A549 (cell line): ENCODE data around the gene NPEPPS. TPM values are rescaled to one million over a fixed set of nuclear protein-coding genes. Genes with fewer than 3 reads are reported as not detected.
"Not testable (repeated sequence)": the region's sequence is repeated elsewhere in the genome, so short reads cannot be mapped to it uniquely, and the experiment has no call there.

Source experiments
- ATAC-seq, 2 experiments: fragments of 200-7000 bp in 1 of 2; fragments of >200 bp in 1 of 2; cut with Nextera tagmentation in 1 of 2; cut with Tn5 transposase in 1 of 2; 3 replicates each; pipeline versions ENCODE4 v1.8.0 to v1.9.1; 2018 to 2020; ENCODE audit warnings: mild to moderate bottlenecking in 1 of 2, moderate library complexity in 1 of 2
- CTCF ChIA-PET: fragments of 300-600 bp; sonication (Branson Sonifier 250); formaldehyde crosslinking; extraction: SDS; loops from one replicate; lab custom pipeline; 2021; ENCODE audit warnings: antibody characterized with exemption, inconsistent platforms; lab: Yijun Ruan, JAX
- POLR2A ChIA-PET: fragments of 350-600 bp; formaldehyde crosslinking; extraction: SDS; loops from one replicate; lab custom pipeline; 2021; ENCODE audit warnings: antibody characterized with exemption, inconsistent platforms; lab: Yijun Ruan, JAX
- DNase-seq, 2 experiments: peaks; one replicate each; pipeline versions ENCODE4 v3.0.0 to v3.0.0-alpha.2; 2011 to 2016; ENCODE audit warnings: low read depth in 1 of 2, low spot score in 1 of 2
- FAIRE-seq: peaks from 2 replicates; lab custom pipeline; 2011; peaks lifted over from hg19 to GRCh38; lab: Jason Lieb, UNC
- H3K27ac ChIP-seq, 2 experiments: fragments of >200 bp; sonication (Bioruptor Twin); formaldehyde crosslinking; 3 replicates each; pipeline ENCODE4 v1.5.1; 2016 to 2017
- H3K4me1 ChIP-seq: fragments of >200 bp; sonication (Bioruptor Twin); formaldehyde crosslinking; 3 replicates; pipeline ENCODE4 v1.6.1; 2016
- H3K4me2 ChIP-seq: fragments of >200 bp; sonication (Bioruptor Twin); formaldehyde crosslinking; 3 replicates; pipeline ENCODE4 v1.6.1; 2016
- H3K4me3 ChIP-seq: fragments of >200 bp; sonication (Bioruptor Twin); formaldehyde crosslinking; 3 replicates; pipeline ENCODE4 v1.5.1; 2016
- H3K9me3 ChIP-seq: fragments of >200 bp; sonication (Bioruptor Twin); formaldehyde crosslinking; 3 replicates; pipeline ENCODE4 v1.6.1; 2016
- CBX8 ChIP-seq: fragments of 200-600 bp; sonication (generic); IDR thresholded peaks from 2 replicates; pipeline ENCODE4 v1.6.1; 2016
- CEBPB ChIP-seq, 2 experiments: fragments of >200 bp in 1 of 2; sonication (Bioruptor Twin) in 1 of 2; formaldehyde crosslinking in 1 of 2; IDR thresholded peaks; 2 replicates each; pipeline ENCODE4 v1.6.1; 2012 to 2016
- CHD2 ChIP-seq: fragments of 150-350 bp; IDR thresholded peaks from 2 replicates; pipeline ENCODE4 v1.6.1; 2014; ENCODE audit warnings: low read length; ENCODE audit not compliant: partially characterized antibody
- CHD4 ChIP-seq: fragments of 200-600 bp; sonication (generic); IDR thresholded peaks from 2 replicates; pipeline ENCODE4 v1.6.1; 2016; ENCODE audit warnings: antibody characterized with exemption, mild to moderate bottlenecking, borderline replicate concordance
- CTCF ChIP-seq: fragments of >200 bp; sonication (Bioruptor Twin); formaldehyde crosslinking; IDR thresholded peaks from 3 replicates; pipeline ENCODE4 v1.5.1; 2016
- FOSB ChIP-seq: fragments of 250-450 bp; sonication (Bioruptor Pico); IDR thresholded peaks from 2 replicates; pipeline ENCODE4 v1.5.0; 2020; ENCODE audit warnings: mild to moderate bottlenecking, moderate library complexity
- HDAC2 ChIP-seq: fragments of 200-600 bp; sonication (generic); IDR thresholded peaks from 2 replicates; pipeline ENCODE4 v1.6.1; 2016
- HOXB13 ChIP-seq: fragments of 250-450 bp; sonication (Bioruptor Pico); IDR thresholded peaks from 2 replicates; pipeline ENCODE4 v1.5.0; 2020; ENCODE audit warnings: low read depth, mild to moderate bottlenecking, moderate library complexity
- NFE2L2 ChIP-seq: fragments of 150-350 bp; conservative IDR thresholded peaks from 2 replicates; pipeline ENCODE4 v1.6.1; 2014; ENCODE audit warnings: low read length
- PBX3 ChIP-seq: IDR thresholded peaks from 2 replicates; pipeline ENCODE4 v1.6.1; 2012
- POLR2A ChIP-seq: IDR thresholded peaks from 2 replicates; pipeline ENCODE4 v1.6.1; 2012; ENCODE audit warnings: mild to moderate bottlenecking, low read length
- RCOR1 ChIP-seq: fragments of 150-350 bp; IDR thresholded peaks from 2 replicates; pipeline ENCODE4 v1.6.1; 2014; ENCODE audit warnings: antibody characterized with exemption, low read length, low read depth
- RNF2 ChIP-seq: fragments of 200-600 bp; sonication (generic); IDR thresholded peaks from 2 replicates; pipeline ENCODE4 v1.6.1; 2016; ENCODE audit warnings: low read depth, mild to moderate bottlenecking, antibody characterized with exemption, moderate library complexity, borderline replicate concordance
- SMC3 ChIP-seq: fragments of >200 bp; sonication (Bioruptor Twin); formaldehyde crosslinking; IDR thresholded peaks from 3 replicates; pipeline ENCODE4 v1.6.1; 2018; ENCODE audit warnings: inconsistent platforms
- WGBS: methylation state at CpG from one replicate; pipeline ENCODE4 v1.1.6; 2017; ENCODE audit errors: missing lambda C conversion rate; 5-methylcytosine and 5-hydroxymethylcytosine counted together
- polyA plus RNA-seq, 4 experiments: library from polyadenylated mRNA; depleted of rRNA in 3 of 4; stranded (reverse); fragments of >200 nt; fragmentation: RNase III in 1 of 4; extraction: RNeasy Plus Mini Kit Qiagen cat#74134 plus additional on column Dnase treatment in 1 of 4; gene quantifications; 2 replicates in 3 of 4; 3 replicates in 1 of 4; pipeline ENCODE4 v1.2.3, GENCODE V29; 2011 to 2017
- TF ChIP-seq, protein P1 (sequence below): IDR thresholded peaks from 2 replicates; pipeline ENCODE4 v1.6.1; 2012
- TF ChIP-seq, protein P2 (sequence below): fragments of 200-600 bp; sonication (generic); IDR thresholded peaks from 2 replicates; pipeline ENCODE4 v1.6.1; 2016; ENCODE audit warnings: antibody characterized with exemption, mild to moderate bottlenecking, moderate library complexity
- TF ChIP-seq, protein P3 (sequence below): fragments of 250-450 bp; sonication (Bioruptor Pico); IDR thresholded peaks from 2 replicates; pipeline ENCODE4 v1.5.0; 2020; ENCODE audit warnings: low read depth, mild to moderate bottlenecking, moderate library complexity

Gene NPEPPS
- polyA plus RNA-seq, 2 of the 4 experiments (the other 2 are of a cell fraction), result 99.2 to 169 TPM

DNA sequence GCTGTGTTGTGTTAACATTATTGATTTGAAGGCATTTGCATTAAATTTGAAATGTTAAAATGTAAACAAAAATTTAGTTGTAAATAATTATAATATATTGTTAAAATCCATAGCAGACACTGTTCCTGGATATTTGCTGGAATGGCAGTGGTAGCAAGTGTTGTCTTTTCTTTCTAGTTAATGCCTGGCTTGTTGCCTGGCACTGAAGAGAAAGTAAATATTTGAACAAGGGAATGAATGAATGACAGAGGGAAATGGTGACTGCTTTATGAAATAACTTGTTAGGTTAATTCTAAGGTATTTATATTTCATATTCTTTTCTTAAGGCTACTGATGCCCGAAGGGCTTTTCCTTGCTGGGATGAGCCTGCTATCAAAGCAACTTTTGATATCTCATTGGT, 51.5 kb downstream of the NPEPPS start:
- WGBS, result 100% methylated on average over 1 of the region's 1 CpG
- ATAC-seq, H3K9me3 ChIP-seq, H3K4me3 ChIP-seq, CTCF ChIA-PET, DNase-seq, POLR2A ChIA-PET, H3K27ac ChIP-seq, H3K4me2 ChIP-seq: not testable (repeated sequence)
- H3K4me1 ChIP-seq, result peaks cover 12% of the 10 kb centered on the region
- peak; percentile 96 for FAIRE-seq

DNA sequence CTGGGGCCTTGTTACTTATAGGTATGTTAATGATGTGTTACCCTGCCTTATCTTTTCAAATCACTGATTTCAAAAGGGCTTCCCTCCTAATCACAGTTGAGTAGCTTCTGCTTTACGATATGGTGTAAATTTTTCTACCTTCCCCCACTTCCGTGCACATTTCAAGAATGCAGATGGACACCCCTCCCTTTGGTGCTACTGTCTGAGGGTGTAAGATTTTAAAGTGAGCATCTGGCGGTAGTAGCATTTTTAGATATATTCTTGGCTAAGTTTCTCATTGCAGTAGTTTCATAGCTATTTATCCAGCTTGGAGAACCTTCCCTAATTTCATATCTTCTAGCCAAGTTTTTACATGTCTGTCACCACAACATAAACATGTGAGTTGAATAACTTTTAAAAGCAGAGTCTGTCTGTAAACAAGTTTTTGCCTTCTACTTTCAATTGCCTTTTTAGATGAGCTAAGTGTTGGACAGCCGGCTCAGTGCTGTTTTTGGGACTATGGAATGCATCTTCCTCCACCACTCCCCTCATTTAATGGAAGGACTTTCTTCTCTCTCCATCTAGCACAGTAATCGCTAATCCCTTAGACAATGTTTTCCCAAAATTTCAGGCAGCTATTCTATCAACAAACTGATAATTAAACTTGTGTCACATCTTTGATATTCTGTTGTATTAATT, 55.6 kb downstream of the NPEPPS start:
- ATAC-seq, H3K4me3 ChIP-seq, DNase-seq, H3K9me3 ChIP-seq, H3K27ac ChIP-seq, POLR2A ChIA-PET, H3K4me2 ChIP-seq: not testable (repeated sequence)
- H3K4me1 ChIP-seq, result peaks cover 12% of the 10 kb centered on the region
- CTCF ChIA-PET, result interaction anchor here (0.8 kb wide), 1 partner anchor 19 kb away, joined by 3 read pairs; no protein-coding TSS in a partner anchor
- WGBS, result 87% methylated on average over 5 of the region's 5 CpGs
- FAIRE-seq, result peak; percentile 97

DNA sequence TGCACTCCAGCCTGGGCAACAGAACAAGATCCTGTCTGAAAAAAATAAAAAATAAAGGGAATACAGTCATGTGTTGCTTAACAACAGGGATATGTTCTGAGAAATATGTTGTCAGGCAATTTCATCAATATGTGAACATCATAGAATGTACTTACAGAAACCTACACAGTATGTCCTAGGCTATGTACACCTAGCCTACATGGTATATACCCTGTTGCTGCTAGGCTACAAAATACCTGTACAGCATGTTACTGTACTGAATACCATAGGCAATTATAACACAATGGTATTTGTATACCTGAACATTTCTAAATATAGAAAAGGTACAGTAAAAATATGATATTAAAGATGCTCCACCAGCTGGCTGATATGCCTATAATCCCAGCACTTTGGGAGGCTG, 62.6 kb downstream of the NPEPPS start:
- POLR2A ChIA-PET, ATAC-seq, H3K4me2 ChIP-seq, H3K27ac ChIP-seq, H3K4me1 ChIP-seq, DNase-seq, H3K9me3 ChIP-seq, H3K4me3 ChIP-seq, FAIRE-seq: not testable (repeated sequence)
- CTCF ChIA-PET, result interaction anchor here (0.6 kb wide), 3 partner anchors 22 to 96 kb away, joined by 3 read pairs; no protein-coding TSS in a partner anchor

- FAIRE-seq (peak; percentile 61), DNase-seq (no peak), ATAC-seq (no peak)
- ChIA-PET POLR2A (no interaction called here), CTCF (interaction anchor here (0.6 to 5.9 kb wide), 6 partner anchors 10 to 242 kb away, joined by 3 to 47 read pairs (median 4); no protein-coding TSS in a partner anchor)
- WGBS, result 74% methylated on average over 4 of the region's 4 CpGs
- TF ChIP-seq NFE2L2 (no peak), POLR2A (no peak), FOSB (CRISPR knock-in tag) (no peak), PBX3 (no peak), CHD4 (no peak)
- TF ChIP-seq, protein P1, sequence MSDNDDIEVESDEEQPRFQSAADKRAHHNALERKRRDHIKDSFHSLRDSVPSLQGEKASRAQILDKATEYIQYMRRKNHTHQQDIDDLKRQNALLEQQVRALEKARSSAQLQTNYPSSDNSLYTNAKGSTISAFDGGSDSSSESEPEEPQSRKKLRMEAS, result no peak
- Histone ChIP-seq H3K4me3 (no peak overlapping the region), H3K9me3 (no peaks in the 10 kb centered on the region), H3K4me2 (no peak overlapping the region), H3K4me1 (no peaks in the 10 kb centered on the region), H3K27ac (no peak overlapping the region)
Observed at GRCh38 chr17:47603830-47604597, 73.1 kb downstream of the NPEPPS start.

- POLR2A ChIA-PET, result interaction anchor here (1.2 kb wide), 1 partner anchor 104 kb away, joined by 3 read pairs; no protein-coding TSS in a partner anchor
- Histone ChIP-seq H3K27ac (no peak overlapping the region), H3K4me1 (peaks cover 2% of the 10 kb centered on the region; the same call in 1 of the 3 replicates), H3K4me2 (no peak overlapping the region), H3K9me3 (no peaks in the 10 kb centered on the region), H3K4me3 (no peak overlapping the region)
- WGBS, result 97% methylated on average over 1 of the region's 1 CpG
- ATAC-seq (no peak), FAIRE-seq (no peak), DNase-seq (no peak)
- CTCF ChIA-PET, result interaction anchor here (0.7 to 5.9 kb wide), 7 partner anchors 9 to 243 kb away, joined by 3 to 47 read pairs (median 4); no protein-coding TSS in a partner anchor
- TF ChIP-seq RCOR1, result no peak
- TF ChIP-seq CHD2, result no peak
- TF ChIP-seq CTCF, result no peak
- TF ChIP-seq CBX8, result no peak
- no peak for TF ChIP-seq POLR2A
- TF ChIP-seq, protein P2, sequence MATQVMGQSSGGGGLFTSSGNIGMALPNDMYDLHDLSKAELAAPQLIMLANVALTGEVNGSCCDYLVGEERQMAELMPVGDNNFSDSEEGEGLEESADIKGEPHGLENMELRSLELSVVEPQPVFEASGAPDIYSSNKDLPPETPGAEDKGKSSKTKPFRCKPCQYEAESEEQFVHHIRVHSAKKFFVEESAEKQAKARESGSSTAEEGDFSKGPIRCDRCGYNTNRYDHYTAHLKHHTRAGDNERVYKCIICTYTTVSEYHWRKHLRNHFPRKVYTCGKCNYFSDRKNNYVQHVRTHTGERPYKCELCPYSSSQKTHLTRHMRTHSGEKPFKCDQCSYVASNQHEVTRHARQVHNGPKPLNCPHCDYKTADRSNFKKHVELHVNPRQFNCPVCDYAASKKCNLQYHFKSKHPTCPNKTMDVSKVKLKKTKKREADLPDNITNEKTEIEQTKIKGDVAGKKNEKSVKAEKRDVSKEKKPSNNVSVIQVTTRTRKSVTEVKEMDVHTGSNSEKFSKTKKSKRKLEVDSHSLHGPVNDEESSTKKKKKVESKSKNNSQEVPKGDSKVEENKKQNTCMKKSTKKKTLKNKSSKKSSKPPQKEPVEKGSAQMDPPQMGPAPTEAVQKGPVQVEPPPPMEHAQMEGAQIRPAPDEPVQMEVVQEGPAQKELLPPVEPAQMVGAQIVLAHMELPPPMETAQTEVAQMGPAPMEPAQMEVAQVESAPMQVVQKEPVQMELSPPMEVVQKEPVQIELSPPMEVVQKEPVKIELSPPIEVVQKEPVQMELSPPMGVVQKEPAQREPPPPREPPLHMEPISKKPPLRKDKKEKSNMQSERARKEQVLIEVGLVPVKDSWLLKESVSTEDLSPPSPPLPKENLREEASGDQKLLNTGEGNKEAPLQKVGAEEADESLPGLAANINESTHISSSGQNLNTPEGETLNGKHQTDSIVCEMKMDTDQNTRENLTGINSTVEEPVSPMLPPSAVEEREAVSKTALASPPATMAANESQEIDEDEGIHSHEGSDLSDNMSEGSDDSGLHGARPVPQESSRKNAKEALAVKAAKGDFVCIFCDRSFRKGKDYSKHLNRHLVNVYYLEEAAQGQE, result no peak
- no peak for TF ChIP-seq HOXB13 (CRISPR knock-in tag)
- TF ChIP-seq, protein P3, sequence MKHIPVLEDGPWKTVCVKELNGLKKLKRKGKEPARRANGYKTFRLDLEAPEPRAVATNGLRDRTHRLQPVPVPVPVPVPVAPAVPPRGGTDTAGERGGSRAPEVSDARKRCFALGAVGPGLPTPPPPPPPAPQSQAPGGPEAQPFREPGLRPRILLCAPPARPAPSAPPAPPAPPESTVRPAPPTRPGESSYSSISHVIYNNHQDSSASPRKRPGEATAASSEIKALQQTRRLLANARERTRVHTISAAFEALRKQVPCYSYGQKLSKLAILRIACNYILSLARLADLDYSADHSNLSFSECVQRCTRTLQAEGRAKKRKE (CRISPR knock-in tag), result no peak
- no peak for TF ChIP-seq RNF2
- TF ChIP-seq SMC3, result no peak
- no peak for TF ChIP-seq HDAC2
- TF ChIP-seq CEBPB (IDR thresholded peaks at IDR 0.05), result no peak
Observed at GRCh38 chr17:47604598-47604927, 73.7 kb downstream of the NPEPPS start.
